Cardiac fibroblast (primary cell): ENCODE measurements around the gene PELO.
"Not testable (repeated sequence)": the region's sequence is repeated elsewhere in the genome, so short reads cannot be mapped to it uniquely, and the experiment has no call there.

Experiments used
- DNase-seq, 2 donors: peaks; one replicate each; pipeline versions ENCODE4 v3.0.0 to v3.0.0-alpha.2; 2010; ENCODE audit warnings: low read depth in 2 of 2
- H3K4me3 ChIP-seq, 2 donors: replicated peaks in 1 of 2; 1 replicate in 1 of 2; 2 replicates in 1 of 2; pipeline ENCODE4 v1.5.1; 2011; ENCODE audit warnings: low read depth in 2 of 2, low read length in 2 of 2, mild to moderate bottlenecking in 2 of 2, moderate library complexity in 1 of 2
- CTCF ChIP-seq: IDR thresholded peaks from one replicate; pipeline ENCODE4 v1.5.1; 2011; ENCODE audit warnings: low read depth, mild to moderate bottlenecking, low read length, inconsistent platforms

Gene PELO

GRCh38 chr5:52810426-52810825 is 22.7 kb downstream of the PELO start:
- DNase-seq = no peak
- no peak overlapping the region for H3K4me3 ChIP-seq
- no peak for TF ChIP-seq CTCF

GRCh38 chr5:52811067-52811749 is 23.5 kb downstream of the PELO start:
- no peak for TF ChIP-seq CTCF
- peak; percentile 51 to 88 for DNase-seq
- no peak overlapping the region for H3K4me3 ChIP-seq

- no peak for DNase-seq
- TF ChIP-seq CTCF = no peak
- no peak overlapping the region for H3K4me3 ChIP-seq
Observed at GRCh38 chr5:52814352-52815148, 26.8 kb downstream of the PELO start.

GRCh38 chr5:52817818-52818217 is 30.1 kb downstream of the PELO start:
- DNase-seq = no peak
- no peak for TF ChIP-seq CTCF
- H3K4me3 ChIP-seq = no peak overlapping the region

GRCh38 chr5:52818360-52818759 is 30.6 kb downstream of the PELO start:
- H3K4me3 ChIP-seq = no peak overlapping the region
- no peak for TF ChIP-seq CTCF
- DNase-seq = no peak

GRCh38 chr5:52818807-52819206 is 31.1 kb downstream of the PELO start:
- H3K4me3 ChIP-seq, DNase-seq: not testable (repeated sequence)

GRCh38 chr5:52821901-52822300 is 34.2 kb downstream of the PELO start:
- DNase-seq = no peak
- TF ChIP-seq CTCF = no peak
- H3K4me3 ChIP-seq = no peak overlapping the region
